Heart left ventricle (tissue), 16 donors: ENCODE measurements around the gene GRIN2D. TPM values are rescaled to one million over a fixed set of nuclear protein-coding genes. Genes with fewer than 3 reads are reported as not detected.
A peak's percentile ranks its signal among the peaks of the same experiment; 100 is the strongest.

ENCODE experiments used
- ATAC-seq, 4 donors: fragments of 200-7000 bp; cut with Tn5 transposase; one replicate each; pipeline ENCODE4 v1.9.1; 2020 to 2022; ENCODE audit warnings: moderate library complexity in 4 of 4, mild to moderate bottlenecking in 3 of 4, moderate number of reproducible peaks in 1 of 4
- DNase-seq, 5 donors: peaks; one replicate each; pipeline ENCODE4 v3.0.0-alpha.2; 2020
- H3K27ac ChIP-seq, 12 donors: fragments of 200-600 bp; sonication (generic) in 4 of 12; one replicate each; pipeline versions ENCODE4 v1.5.0 to v1.8.0; 2016 to 2022; ENCODE audit warnings: mild to moderate bottlenecking in 2 of 12
- H3K27me3 ChIP-seq, 9 donors: fragments of 200-600 bp; sonication (generic) in 2 of 9; one replicate each; pipeline versions ENCODE4 v1.5.1 to v1.8.0; 2016 to 2022; ENCODE audit warnings: mild to moderate bottlenecking in 3 of 9
- H3K36me3 ChIP-seq, 9 donors: fragments of 200-600 bp; sonication (generic) in 2 of 9; one replicate each; pipeline versions ENCODE4 v1.5.0 to v1.8.0; 2018 to 2022; ENCODE audit warnings: mild to moderate bottlenecking in 2 of 9
- H3K4me1 ChIP-seq, 12 donors: fragments of 200-600 bp; sonication (generic) in 4 of 12; one replicate each; pipeline versions ENCODE4 v1.5.0 to v1.8.0; 2016 to 2022; ENCODE audit warnings: mild to moderate bottlenecking in 3 of 12
- H3K4me3 ChIP-seq, 12 donors: fragments of 200-600 bp; sonication (generic) in 4 of 12; one replicate each; pipeline versions ENCODE4 v1.5.0 to v1.8.0; 2017 to 2022; ENCODE audit warnings: mild to moderate bottlenecking in 9 of 12, moderate library complexity in 4 of 12
- H3K9me3 ChIP-seq, 12 donors: fragments of 200-600 bp; sonication (generic) in 4 of 12; one replicate each; pipeline versions ENCODE4 v1.5.0 to v1.8.0; 2016 to 2022; ENCODE audit warnings: mild to moderate bottlenecking in 1 of 12
- POLR2A ChIP-seq, 2 donors: fragments of 450-650 bp; IDR thresholded peaks; one replicate each; pipeline ENCODE4 v1.6.1; 2017; ENCODE audit warnings: antibody characterized with exemption in 2 of 2, mild to moderate bottlenecking in 2 of 2, moderate library complexity in 2 of 2
- WGBS, 4 donors: extraction: QIAGEN DNeasy Blood & Tissue Kit in 2 of 4; methylation state at CpG; one replicate each; pipeline versions ENCODE4 v1.1.5 to v1.1.7; 2013 to 2018; 5-methylcytosine and 5-hydroxymethylcytosine counted together
- intact Hi-C, 10 donors: fragments of 100-400 bp; cut with DNase I; formaldehyde crosslinking; loops; one replicate each; pipeline versions ENCODE4 v1.11.1 to v1.14.2; 2022
- long read RNA-seq, 3 donors: library from polyadenylated mRNA; unstranded; transcript quantifications; one replicate each; pipeline ENCODE4 v2.0.0, GENCODE V29; 2020 to 2021
- polyA plus RNA-seq, 2 donors: library from polyadenylated mRNA; stranded (reverse); fragments of 200-250 nt; gene quantifications; one replicate each; pipeline ENCODE4 v1.2.3, GENCODE V29; 2013
- total RNA-seq, 9 donors: library from RNA; depleted of rRNA in 2 of 9; stranded (reverse); fragments of >200 nt in 2 of 9; fragmentation: NEBNext Ultra II Directional in 3 of 9; extraction: Animal tissue kit (Norgen Biotek cat#: 25700) in 3 of 9; gene quantifications; one replicate each; pipeline versions ENCODE4 v1.1.0 to v1.2.4, GENCODE V29; 2016 to 2023
- TF ChIP-seq, protein P1 (sequence below), 12 donors: fragments of 200-600 bp; sonication (generic) in 4 of 12; IDR thresholded peaks; one replicate each; pipeline versions ENCODE4 v1.5.0 to v1.8.0; 2018 to 2022; ENCODE audit warnings: antibody characterized with exemption in 12 of 12, mild to moderate bottlenecking in 5 of 12
- donor health status: ischemic (EF 13 %, LVEDD 7.1; RV severe dilation, severe dysfunction).
- donor health status: healthy with polysubstance abuse.
- donor health status: DM: no; HTN: yes; CAD: no.
- donor health status: DM: no; HTN: no; CAD: no.
- donor health status: ischemic (EF 25% LVEDD 6.9; RV normal size, moderate dysfunction).
- donor health status: ischemic (EF 25% LVEDD 5.7; RV mildly dilated, moderate dysfunction).
- donor health status: healthy.
- donor health status: DM: yes; HTN: yes; CAD: no.
- donor health status: ischemic (EF 35%, LVEDD 5.7; RV mildly dilated, moderate dysfunction).
- donor health status: nonischemic (EF 11% LVEDD 7.7; RV severe dilation, severe dysfunction).
- donor health status: DM: yes; HTN: yes; CAD: no.
- donor health status: PGD.
- donor health status: ischemic (EF 29% LVEDD 5.4; RV normal size, mild dysfunction).
- donor health status: nonischemic (EF 23%, LVEDD 6.1; RV moderate dilation, normal function).

GRIN2D gene
- total RNA-seq = 1 to 10 TPM in 1 of 9 donors, under 1 TPM in 8; 0.14 to 1.6 (median 0.19) TPM
- under 1 TPM; 0.15 to 0.25 TPM for polyA plus RNA-seq
- long read RNA-seq, donor 1, partial matches to known transcripts = 0 of 1 reads
- long read RNA-seq, donor 1, other reads (novel, unspliced or antisense) = 1 of 1 reads
- long read RNA-seq, donor 2 = 0 reads
- long read RNA-seq, donor 3 = 0 reads

DNA sequence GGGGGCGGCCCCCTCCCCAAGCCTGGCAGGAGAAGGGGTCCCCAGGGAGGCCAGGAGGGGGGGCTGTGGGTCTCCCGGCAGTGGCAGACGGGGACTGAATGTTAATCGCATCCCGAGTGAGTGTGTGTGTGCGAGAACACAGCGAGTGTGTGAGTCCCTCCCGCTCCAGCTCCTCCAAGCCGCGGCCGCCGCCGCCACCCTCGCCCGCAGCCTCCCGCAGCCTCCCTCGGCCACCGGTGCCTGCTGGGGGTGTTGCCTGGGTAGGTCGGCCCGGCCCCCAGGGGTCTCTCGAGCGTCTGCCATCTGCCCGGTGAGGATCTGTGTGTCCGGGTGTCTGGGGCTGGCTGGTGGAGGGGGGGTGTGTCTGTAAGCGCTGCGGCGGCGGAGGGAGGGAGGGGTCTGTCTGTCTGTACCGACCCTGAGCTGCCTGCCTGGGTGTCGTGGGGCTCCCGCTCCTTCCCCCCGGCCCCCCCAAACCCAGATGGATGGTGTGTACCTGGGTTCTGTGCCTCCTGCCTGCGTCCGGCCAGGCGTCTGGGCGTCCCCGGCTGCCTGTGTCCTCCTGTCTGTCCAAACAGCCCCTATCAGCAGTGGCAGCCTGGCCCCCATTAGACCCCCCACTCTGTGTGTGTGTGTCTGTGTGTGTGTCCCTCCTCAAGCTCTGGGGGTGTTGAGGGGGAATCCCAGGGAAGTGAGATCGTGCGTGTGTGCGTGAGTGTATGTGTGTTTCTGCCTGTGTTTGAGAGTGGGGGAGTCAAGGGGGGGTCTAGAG is at the start of gene GRIN2D:
GRIN2D (plus strand) TSS at position 110 of the 772 bp plus-strand sequence. CDS start 4,725 bp downstream, outside the sequence.
- H3K9me3 ChIP-seq = no peaks in the 10 kb centered on the region
- H3K27me3 ChIP-seq = peaks cover 24 to 65% (median 51%) of the 10 kb centered on the region in 9 donors
- TF ChIP-seq, protein P1, sequence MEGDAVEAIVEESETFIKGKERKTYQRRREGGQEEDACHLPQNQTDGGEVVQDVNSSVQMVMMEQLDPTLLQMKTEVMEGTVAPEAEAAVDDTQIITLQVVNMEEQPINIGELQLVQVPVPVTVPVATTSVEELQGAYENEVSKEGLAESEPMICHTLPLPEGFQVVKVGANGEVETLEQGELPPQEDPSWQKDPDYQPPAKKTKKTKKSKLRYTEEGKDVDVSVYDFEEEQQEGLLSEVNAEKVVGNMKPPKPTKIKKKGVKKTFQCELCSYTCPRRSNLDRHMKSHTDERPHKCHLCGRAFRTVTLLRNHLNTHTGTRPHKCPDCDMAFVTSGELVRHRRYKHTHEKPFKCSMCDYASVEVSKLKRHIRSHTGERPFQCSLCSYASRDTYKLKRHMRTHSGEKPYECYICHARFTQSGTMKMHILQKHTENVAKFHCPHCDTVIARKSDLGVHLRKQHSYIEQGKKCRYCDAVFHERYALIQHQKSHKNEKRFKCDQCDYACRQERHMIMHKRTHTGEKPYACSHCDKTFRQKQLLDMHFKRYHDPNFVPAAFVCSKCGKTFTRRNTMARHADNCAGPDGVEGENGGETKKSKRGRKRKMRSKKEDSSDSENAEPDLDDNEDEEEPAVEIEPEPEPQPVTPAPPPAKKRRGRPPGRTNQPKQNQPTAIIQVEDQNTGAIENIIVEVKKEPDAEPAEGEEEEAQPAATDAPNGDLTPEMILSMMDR (IDR thresholded peaks at IDR 0.05) = no peak
- no peak for TF ChIP-seq POLR2A (IDR thresholded peaks at IDR 0.05)
- intact Hi-C loops = loop anchor here in 3 of 10 donors (5.0 to 10.0 kb wide), 5 partner anchors 54 to 194 kb away; partner anchors contain the start of gene GRWD1 (in 1 of the 3)
- WGBS, 4 donors = 1 to 4% (median 2%) methylated on average over 16 to 40 of the region's 40 CpGs
- ATAC-seq (no peak), DNase-seq (no peak)
- peaks cover 0 to 9% (median 7%) of the 10 kb centered on the region in 9 donors for H3K36me3 ChIP-seq
- no peak within 1 kb of the TSS for H3K27ac ChIP-seq
- H3K4me3 ChIP-seq = peak within 1 kb of the TSS in 2 of 12 donors; percentile 5 to 19
- H3K4me1 ChIP-seq = peaks cover 0 to 37% (median 16%) of the 10 kb centered on the region in 12 donors

DNA sequence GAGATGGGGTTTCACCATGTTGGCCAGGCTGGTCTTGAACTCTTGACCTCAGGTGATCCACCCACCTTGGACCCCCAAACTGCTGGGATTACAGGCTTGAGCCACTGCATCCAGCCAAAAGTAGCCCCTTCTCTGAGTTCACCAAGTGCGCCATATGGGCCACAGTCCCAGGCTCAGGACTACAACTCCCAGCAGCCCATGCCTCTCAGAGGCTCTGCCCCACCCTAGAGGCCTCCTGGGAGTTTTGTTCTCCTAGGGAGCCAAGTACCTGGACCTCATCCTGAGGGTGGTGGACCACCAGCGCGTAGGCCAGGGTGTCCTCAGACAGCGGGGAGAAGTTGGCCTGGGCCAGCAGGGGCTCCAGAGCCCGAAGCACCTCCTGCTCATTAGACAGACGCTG is 48.6 kb upstream of the GRIN2D start:
- H3K27ac ChIP-seq = no peak overlapping the region
- DNase-seq = no peak
- H3K4me3 ChIP-seq = no peak overlapping the region
- no peaks in the 10 kb centered on the region for H3K27me3 ChIP-seq
- peaks cover 0 to 10% (median 3%) of the 10 kb centered on the region in 12 donors for H3K4me1 ChIP-seq
- H3K9me3 ChIP-seq = no peaks in the 10 kb centered on the region
- WGBS, 4 donors = 84 to 98% (median 94%) methylated on average over 5 to 6 of the region's 6 CpGs
- peaks cover 0 to 13% (median 4%) of the 10 kb centered on the region in 9 donors for H3K36me3 ChIP-seq
- intact Hi-C loops = loop anchor here in 1 of 10 donors (10.0 kb wide), 1 partner anchor 90 kb away; no protein-coding TSS in a partner anchor
- no peak for ATAC-seq
- TF ChIP-seq, protein P1 (IDR thresholded peaks at IDR 0.05) = no peak
- TF ChIP-seq POLR2A (IDR thresholded peaks at IDR 0.05) = no peak

DNA sequence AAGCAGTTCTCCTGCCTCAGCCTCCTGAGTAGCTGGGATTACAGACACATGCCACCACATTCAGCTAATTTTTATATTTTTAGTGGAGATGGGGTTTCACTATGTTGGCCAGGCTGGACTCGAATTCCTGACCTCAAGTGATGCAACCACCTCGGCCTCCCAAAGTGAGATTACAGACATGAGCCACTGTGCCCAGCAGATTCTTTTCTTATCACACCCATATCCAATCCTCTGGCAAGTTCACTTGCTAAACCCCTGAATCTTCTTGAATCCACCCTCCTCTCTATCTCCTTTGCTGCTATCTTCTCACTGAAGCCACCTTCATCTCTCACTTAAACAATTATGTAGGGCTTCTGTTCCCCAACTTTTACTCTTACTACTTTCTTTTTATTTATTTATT is 47.3 kb upstream of the GRIN2D start:
- Histone ChIP-seq H3K9me3 (no peaks in the 10 kb centered on the region), H3K4me1 (peaks cover 0 to 10% (median 3%) of the 10 kb centered on the region in 12 donors), H3K27me3 (no peaks in the 10 kb centered on the region), H3K27ac (no peak overlapping the region), H3K36me3 (peaks cover 0 to 13% (median 4%) of the 10 kb centered on the region in 9 donors), H3K4me3 (no peak overlapping the region)
- intact Hi-C loops = loop anchor here in 1 of 10 donors (10.0 kb wide), 1 partner anchor 89 kb away; no protein-coding TSS in a partner anchor
- TF ChIP-seq, protein P1 (IDR thresholded peaks at IDR 0.05) = no peak
- TF ChIP-seq POLR2A (IDR thresholded peaks at IDR 0.05) = no peak
- WGBS, 4 donors = 71 to 90% (median 89%) methylated on average over 2 of the region's 2 CpGs
- DNase-seq (no peak), ATAC-seq (no peak)

DNA sequence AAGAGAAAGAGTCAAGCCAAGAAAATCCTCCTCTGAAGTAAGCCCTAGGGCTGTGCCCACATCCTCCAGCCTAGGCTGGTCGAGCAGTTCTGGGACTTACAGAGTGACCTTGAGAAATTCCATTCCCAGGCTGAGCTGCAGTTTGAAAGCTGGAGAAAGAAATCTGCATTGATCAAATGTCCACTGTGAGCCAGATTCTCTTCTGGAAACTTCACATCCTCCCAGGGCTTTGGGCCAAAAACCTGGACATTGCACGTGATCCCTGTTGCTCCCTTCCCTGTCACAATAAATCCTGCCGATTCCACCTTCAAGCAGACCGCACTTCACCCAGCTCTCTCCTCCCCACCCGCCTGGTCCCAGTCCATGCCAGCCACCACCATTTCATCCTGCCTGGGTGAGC is 45.4 kb upstream of the GRIN2D start:
- H3K27ac ChIP-seq = peak overlapping the region in 4 of 12 donors; percentile 9 to 48 (median 36)
- peak in 3 of 4 donors; percentile 23 to 61 (median 36) for ATAC-seq
- no peaks in the 10 kb centered on the region for H3K9me3 ChIP-seq
- H3K4me3 ChIP-seq = no peak overlapping the region
- peaks cover 0 to 10% (median 3%) of the 10 kb centered on the region in 12 donors for H3K4me1 ChIP-seq
- no peak for TF ChIP-seq POLR2A (IDR thresholded peaks at IDR 0.05)
- DNase-seq = peak in 1 of 5 donors; percentile 28
- peaks cover 0 to 5% (median 0%) of the 10 kb centered on the region in 9 donors for H3K36me3 ChIP-seq
- intact Hi-C loops = loop anchor here in 1 of 10 donors (10.0 kb wide), 1 partner anchor 87 kb away; no protein-coding TSS in a partner anchor
- H3K27me3 ChIP-seq = no peaks in the 10 kb centered on the region
- 20 to 37% (median 25%) methylated on average over 5 of the region's 5 CpGs for WGBS, 4 donors
